ENCODE results near the gene TUBB.

DNA sequence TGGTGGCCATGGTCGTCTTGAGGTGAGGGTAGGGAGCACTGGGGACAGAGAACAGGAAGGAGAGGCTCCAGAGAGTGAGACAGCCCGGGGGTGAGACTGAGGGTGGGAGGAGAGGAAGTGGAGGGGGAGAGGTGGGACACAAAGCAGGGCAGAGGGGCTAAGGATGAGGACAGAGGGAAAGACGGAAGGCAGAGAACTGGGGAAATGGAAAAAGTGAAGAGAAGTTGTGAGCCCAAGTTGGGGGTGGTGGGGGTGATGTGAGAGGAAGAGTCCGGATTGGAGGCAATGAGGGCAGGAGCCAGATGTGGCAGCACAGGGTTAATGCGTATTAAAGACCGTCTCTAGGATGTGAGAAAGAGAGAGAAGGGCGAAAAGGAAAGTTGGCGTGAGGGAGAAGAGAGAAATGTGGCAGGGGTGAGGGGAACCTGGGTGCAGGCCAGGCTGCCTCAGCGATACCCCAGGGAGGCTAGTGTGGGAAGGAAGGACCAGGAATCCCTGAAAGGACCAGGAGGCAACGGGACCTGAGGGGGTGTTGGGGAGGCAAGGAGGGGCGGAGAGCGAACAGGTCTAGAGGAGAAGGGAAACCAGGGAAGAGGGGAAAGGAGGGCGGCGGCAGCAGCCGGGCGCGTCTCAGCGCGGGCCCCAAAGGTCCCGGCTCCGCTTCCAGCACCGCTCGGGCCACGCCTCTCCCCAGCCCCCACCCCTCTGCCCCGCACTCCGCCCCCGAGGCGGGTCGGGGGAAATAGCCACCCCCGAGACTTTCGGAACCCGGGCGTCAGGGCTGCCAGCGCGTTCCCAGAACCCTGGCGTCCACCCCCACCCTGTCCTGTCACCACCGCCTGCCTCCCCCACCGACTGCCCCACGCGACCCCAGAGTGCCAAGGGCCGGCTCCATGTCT is 33.9 kb upstream of the TUBB start, which contains the start of gene PPP1R18:
- TF ChIP-seq, protein P1, sequence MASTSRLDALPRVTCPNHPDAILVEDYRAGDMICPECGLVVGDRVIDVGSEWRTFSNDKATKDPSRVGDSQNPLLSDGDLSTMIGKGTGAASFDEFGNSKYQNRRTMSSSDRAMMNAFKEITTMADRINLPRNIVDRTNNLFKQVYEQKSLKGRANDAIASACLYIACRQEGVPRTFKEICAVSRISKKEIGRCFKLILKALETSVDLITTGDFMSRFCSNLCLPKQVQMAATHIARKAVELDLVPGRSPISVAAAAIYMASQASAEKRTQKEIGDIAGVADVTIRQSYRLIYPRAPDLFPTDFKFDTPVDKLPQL (IDR thresholded peaks at IDR 0.05; ENCODE audit: extremely low read depth, insufficient read length), result no peak
- TF ChIP-seq RBM15 (IDR thresholded peaks at IDR 0.05; ENCODE audit: insufficient read depth, low read length) (no peak), SP1 (CRISPR knock-in tag; IDR thresholded peaks at IDR 0.05) (no peak; the same call in 1 of the 2 replicates), SMARCC2 (IDR thresholded peaks at IDR 0.05; ENCODE audit: low read depth) (no peak)
- TF ChIP-seq, protein P2, sequence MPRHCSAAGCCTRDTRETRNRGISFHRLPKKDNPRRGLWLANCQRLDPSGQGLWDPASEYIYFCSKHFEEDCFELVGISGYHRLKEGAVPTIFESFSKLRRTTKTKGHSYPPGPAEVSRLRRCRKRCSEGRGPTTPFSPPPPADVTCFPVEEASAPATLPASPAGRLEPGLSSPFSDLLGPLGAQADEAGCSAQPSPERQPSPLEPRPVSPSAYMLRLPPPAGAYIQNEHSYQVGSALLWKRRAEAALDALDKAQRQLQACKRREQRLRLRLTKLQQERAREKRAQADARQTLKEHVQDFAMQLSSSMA (CRISPR knock-in tag; IDR thresholded peaks at IDR 0.05), result no peak

Data from K562 (cell line).